GM23338 (cell line): ENCODE measurements around the gene MAP4K1.

Experiments
- EZH2 ChIP-seq: fragments of 200-600 bp; sonication (generic); IDR thresholded peaks from one replicate; pipeline ENCODE4 v1.8.0; 2017; ENCODE audit warnings: antibody characterized with exemption, mild to moderate bottlenecking, low read depth; ENCODE audit not compliant: unreplicated experiment
- TF ChIP-seq, protein P1 (sequence below), 2 experiments: fragments of 200-600 bp in 1 of 2; sonication (generic) in 1 of 2; conservative IDR thresholded peaks; 2 replicates each; pipeline versions ENCODE4 v1.5.1 to v1.6.1; 2016 to 2017; ENCODE audit warnings: antibody characterized with exemption in 2 of 2, low read depth in 2 of 2, mild to moderate bottlenecking in 2 of 2, moderate library complexity in 1 of 2
- TF ChIP-seq, protein P2 (sequence below): IDR thresholded peaks from one replicate; pipeline ENCODE4 v1.6.1; 2018; ENCODE audit warnings: antibody characterized with exemption; ENCODE audit not compliant: unreplicated experiment
- TF ChIP-seq, protein P3 (sequence below): IDR thresholded peaks from 2 replicates; pipeline ENCODE4 v1.6.1; 2016; ENCODE audit warnings: antibody characterized with exemption

DNA sequence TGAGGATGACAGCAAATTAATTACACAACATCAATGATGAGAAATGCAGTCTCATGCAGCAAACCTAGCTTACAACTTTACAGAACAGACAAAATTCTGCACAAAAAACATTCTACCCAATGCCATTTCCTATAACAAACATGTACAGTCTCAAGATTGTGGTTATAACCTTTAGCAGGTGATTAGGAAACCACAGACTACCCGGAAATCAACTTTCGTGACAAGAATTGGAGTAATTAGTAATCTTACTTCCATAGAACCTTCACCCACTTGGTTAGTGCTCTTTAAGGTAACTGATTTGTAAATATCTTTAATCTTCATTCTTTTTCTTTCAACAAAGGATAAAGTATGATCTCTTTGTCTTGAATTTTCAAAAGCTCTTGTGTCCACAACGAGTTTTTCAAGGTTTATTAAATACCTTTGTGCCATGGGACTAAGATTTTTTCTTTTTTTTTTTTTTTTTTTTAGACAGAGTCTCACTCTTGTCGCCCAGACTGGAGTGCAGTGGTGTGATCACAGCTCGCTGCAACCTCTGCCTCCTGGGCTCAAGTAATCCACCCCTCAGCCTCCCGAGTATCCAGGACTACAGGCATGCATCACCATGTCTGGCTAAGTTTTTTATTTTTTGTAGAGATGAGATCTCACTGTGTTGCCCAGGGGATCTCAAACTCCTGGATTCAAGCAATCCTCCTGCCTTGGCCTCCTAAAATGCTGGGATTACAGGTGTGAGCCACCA is 78.8 kb downstream of the MAP4K1 start:
- TF ChIP-seq EZH2: no peak
- TF ChIP-seq, protein P1, sequence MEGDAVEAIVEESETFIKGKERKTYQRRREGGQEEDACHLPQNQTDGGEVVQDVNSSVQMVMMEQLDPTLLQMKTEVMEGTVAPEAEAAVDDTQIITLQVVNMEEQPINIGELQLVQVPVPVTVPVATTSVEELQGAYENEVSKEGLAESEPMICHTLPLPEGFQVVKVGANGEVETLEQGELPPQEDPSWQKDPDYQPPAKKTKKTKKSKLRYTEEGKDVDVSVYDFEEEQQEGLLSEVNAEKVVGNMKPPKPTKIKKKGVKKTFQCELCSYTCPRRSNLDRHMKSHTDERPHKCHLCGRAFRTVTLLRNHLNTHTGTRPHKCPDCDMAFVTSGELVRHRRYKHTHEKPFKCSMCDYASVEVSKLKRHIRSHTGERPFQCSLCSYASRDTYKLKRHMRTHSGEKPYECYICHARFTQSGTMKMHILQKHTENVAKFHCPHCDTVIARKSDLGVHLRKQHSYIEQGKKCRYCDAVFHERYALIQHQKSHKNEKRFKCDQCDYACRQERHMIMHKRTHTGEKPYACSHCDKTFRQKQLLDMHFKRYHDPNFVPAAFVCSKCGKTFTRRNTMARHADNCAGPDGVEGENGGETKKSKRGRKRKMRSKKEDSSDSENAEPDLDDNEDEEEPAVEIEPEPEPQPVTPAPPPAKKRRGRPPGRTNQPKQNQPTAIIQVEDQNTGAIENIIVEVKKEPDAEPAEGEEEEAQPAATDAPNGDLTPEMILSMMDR (conservative IDR thresholded peaks at IDR 0.05; ENCODE audit: low read depth in 2 of 2): no peak
- TF ChIP-seq, protein P2, sequence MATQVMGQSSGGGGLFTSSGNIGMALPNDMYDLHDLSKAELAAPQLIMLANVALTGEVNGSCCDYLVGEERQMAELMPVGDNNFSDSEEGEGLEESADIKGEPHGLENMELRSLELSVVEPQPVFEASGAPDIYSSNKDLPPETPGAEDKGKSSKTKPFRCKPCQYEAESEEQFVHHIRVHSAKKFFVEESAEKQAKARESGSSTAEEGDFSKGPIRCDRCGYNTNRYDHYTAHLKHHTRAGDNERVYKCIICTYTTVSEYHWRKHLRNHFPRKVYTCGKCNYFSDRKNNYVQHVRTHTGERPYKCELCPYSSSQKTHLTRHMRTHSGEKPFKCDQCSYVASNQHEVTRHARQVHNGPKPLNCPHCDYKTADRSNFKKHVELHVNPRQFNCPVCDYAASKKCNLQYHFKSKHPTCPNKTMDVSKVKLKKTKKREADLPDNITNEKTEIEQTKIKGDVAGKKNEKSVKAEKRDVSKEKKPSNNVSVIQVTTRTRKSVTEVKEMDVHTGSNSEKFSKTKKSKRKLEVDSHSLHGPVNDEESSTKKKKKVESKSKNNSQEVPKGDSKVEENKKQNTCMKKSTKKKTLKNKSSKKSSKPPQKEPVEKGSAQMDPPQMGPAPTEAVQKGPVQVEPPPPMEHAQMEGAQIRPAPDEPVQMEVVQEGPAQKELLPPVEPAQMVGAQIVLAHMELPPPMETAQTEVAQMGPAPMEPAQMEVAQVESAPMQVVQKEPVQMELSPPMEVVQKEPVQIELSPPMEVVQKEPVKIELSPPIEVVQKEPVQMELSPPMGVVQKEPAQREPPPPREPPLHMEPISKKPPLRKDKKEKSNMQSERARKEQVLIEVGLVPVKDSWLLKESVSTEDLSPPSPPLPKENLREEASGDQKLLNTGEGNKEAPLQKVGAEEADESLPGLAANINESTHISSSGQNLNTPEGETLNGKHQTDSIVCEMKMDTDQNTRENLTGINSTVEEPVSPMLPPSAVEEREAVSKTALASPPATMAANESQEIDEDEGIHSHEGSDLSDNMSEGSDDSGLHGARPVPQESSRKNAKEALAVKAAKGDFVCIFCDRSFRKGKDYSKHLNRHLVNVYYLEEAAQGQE: no peak
- TF ChIP-seq, protein P3, sequence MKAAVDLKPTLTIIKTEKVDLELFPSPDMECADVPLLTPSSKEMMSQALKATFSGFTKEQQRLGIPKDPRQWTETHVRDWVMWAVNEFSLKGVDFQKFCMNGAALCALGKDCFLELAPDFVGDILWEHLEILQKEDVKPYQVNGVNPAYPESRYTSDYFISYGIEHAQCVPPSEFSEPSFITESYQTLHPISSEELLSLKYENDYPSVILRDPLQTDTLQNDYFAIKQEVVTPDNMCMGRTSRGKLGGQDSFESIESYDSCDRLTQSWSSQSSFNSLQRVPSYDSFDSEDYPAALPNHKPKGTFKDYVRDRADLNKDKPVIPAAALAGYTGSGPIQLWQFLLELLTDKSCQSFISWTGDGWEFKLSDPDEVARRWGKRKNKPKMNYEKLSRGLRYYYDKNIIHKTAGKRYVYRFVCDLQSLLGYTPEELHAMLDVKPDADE: no peak
